ENCODE measurements around the gene SLC35A5. TPM values are rescaled to one million over a fixed set of nuclear protein-coding genes. Genes with fewer than 3 reads are reported as not detected.

SLC35A5 gene
- total RNA-seq, 1 experiment from 2014 or later, result 37.8 TPM

DNA sequence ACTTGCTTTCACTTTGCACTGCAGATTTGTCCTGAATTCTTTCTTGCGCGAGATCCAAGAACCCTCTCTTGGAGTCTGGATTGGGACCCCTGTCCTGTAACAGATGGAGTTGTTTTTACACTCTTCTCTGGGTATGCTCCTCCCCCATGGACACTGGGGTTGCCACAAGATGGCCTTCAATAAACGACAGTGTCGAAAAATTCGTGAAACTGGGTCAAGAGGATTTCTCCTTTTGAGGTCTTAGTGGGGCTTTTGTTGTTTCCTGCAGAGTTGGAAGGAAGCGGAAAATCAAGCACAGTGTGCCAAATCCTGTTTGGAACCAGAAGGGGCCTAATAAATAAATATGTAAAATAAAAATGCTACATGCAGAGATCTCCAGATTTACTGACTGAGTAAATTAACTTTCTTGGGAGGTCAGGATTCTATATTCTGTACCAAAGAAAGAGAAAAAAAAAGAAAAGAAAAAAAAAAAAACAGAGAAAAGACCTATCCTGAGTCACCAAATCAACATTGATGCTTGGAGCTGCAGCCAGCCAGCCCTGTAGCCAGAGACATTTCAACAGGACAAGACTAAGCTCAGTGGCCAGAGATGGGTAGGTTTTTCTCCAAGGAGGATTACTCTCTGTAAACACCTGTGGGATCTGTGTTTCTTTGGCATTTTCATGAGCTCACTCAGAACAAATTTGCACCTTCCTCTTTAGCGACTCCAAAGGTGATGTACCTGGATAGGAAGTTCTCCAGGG lies 54.3 kb downstream of the SLC35A5 start:
- Histone ChIP-seq H3K4me1 (ENCODE audit: control insufficient read depth, insufficient read depth, low read length) (no peaks in the 10 kb centered on the region), H3K27ac (ENCODE audit: low read length) (no peak overlapping the region), H3K9me3 (ENCODE audit: control insufficient read depth, insufficient read depth, low read depth, low read length) (no peaks in the 10 kb centered on the region), H3K36me3 (ENCODE audit: control insufficient read depth, insufficient read depth, low read length) (no peaks in the 10 kb centered on the region), H3K27me3 (ENCODE audit: control insufficient read depth, insufficient read depth, low read length) (peaks cover 3% of the 10 kb centered on the region; the same call in 1 of the 2 replicates), H3K4me3 (ENCODE audit: low read depth in 2 of 2, low read length in 2 of 2) (no peak overlapping the region)
- POLR2A ChIA-PET, result no interaction called here
- BruUV-seq (replicated peaks), result no TSS peak
- intact Hi-C loops (cut with micrococcal nuclease; ENCODE audit: unreplicated experiment) (no loop called here), in situ Hi-C loops (cut with HindIII; ENCODE audit: low pct_unique_long_range_greater_than_20kb, low sequenced_read_pairs) (no loop called here)
- ATAC-seq, result no peak
- TF ChIP-seq SIN3A (IDR thresholded peaks at IDR 0.05; ENCODE audit: borderline replicate concordance, insufficient read depth, low read depth, low read length) (no peak), TCF7L2 (IDR thresholded peaks at IDR 0.05; ENCODE audit: low read depth, low read length) (no peak), POLR2AphosphoS5 (IDR thresholded peaks at IDR 0.05; ENCODE audit: low read depth, low read length) (no peak)
- TF ChIP-seq, protein P1, sequence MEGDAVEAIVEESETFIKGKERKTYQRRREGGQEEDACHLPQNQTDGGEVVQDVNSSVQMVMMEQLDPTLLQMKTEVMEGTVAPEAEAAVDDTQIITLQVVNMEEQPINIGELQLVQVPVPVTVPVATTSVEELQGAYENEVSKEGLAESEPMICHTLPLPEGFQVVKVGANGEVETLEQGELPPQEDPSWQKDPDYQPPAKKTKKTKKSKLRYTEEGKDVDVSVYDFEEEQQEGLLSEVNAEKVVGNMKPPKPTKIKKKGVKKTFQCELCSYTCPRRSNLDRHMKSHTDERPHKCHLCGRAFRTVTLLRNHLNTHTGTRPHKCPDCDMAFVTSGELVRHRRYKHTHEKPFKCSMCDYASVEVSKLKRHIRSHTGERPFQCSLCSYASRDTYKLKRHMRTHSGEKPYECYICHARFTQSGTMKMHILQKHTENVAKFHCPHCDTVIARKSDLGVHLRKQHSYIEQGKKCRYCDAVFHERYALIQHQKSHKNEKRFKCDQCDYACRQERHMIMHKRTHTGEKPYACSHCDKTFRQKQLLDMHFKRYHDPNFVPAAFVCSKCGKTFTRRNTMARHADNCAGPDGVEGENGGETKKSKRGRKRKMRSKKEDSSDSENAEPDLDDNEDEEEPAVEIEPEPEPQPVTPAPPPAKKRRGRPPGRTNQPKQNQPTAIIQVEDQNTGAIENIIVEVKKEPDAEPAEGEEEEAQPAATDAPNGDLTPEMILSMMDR (IDR thresholded peaks at IDR 0.05), result no peak
- TF ChIP-seq, protein P2, sequence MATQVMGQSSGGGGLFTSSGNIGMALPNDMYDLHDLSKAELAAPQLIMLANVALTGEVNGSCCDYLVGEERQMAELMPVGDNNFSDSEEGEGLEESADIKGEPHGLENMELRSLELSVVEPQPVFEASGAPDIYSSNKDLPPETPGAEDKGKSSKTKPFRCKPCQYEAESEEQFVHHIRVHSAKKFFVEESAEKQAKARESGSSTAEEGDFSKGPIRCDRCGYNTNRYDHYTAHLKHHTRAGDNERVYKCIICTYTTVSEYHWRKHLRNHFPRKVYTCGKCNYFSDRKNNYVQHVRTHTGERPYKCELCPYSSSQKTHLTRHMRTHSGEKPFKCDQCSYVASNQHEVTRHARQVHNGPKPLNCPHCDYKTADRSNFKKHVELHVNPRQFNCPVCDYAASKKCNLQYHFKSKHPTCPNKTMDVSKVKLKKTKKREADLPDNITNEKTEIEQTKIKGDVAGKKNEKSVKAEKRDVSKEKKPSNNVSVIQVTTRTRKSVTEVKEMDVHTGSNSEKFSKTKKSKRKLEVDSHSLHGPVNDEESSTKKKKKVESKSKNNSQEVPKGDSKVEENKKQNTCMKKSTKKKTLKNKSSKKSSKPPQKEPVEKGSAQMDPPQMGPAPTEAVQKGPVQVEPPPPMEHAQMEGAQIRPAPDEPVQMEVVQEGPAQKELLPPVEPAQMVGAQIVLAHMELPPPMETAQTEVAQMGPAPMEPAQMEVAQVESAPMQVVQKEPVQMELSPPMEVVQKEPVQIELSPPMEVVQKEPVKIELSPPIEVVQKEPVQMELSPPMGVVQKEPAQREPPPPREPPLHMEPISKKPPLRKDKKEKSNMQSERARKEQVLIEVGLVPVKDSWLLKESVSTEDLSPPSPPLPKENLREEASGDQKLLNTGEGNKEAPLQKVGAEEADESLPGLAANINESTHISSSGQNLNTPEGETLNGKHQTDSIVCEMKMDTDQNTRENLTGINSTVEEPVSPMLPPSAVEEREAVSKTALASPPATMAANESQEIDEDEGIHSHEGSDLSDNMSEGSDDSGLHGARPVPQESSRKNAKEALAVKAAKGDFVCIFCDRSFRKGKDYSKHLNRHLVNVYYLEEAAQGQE (IDR thresholded peaks at IDR 0.05; ENCODE audit: insufficient read depth in 1 of 2, low read depth in 2 of 2, low read length in 1 of 2), result no peak
- CTCF ChIA-PET, result no interaction called here
- DNase-seq (ENCODE audit: low read depth, low spot score), result no peak

DNA sequence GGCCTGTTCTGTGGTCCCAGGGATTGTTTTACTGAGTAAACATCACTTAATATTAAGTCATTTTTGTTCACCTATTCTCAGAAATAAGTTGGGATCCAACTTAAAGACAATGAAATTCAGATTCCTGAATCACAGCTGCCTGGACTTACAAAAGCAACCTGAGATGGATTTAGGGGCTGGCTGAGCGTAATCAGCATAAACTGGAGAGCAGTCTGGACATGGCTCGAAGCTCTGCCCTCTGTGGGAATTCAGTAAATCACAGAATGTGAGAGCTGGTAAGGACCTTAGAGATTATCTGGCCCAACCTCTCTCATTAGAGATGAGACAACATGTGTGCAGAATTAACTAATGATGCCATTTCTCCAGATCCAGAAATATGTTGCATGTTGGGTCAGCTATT lies 55.4 kb downstream of the SLC35A5 start:
- Histone ChIP-seq H3K4me3 (ENCODE audit: low read depth in 2 of 2, low read length in 2 of 2) (no peak overlapping the region), H3K27me3 (ENCODE audit: control insufficient read depth, insufficient read depth, low read length) (peaks cover 1% of the 10 kb centered on the region; the same call in 1 of the 2 replicates), H3K36me3 (ENCODE audit: control insufficient read depth, insufficient read depth, low read length) (no peaks in the 10 kb centered on the region), H3K27ac (ENCODE audit: low read length) (no peak overlapping the region), H3K4me1 (ENCODE audit: control insufficient read depth, insufficient read depth, low read length) (no peaks in the 10 kb centered on the region), H3K9me3 (ENCODE audit: control insufficient read depth, insufficient read depth, low read depth, low read length) (no peaks in the 10 kb centered on the region)
- ChIA-PET POLR2A (no interaction called here), CTCF (no interaction called here)
- DNase-seq (ENCODE audit: low read depth, low spot score) (no peak), ATAC-seq (no peak)
- BruUV-seq (replicated peaks), result no TSS peak
- TF ChIP-seq SIN3A (IDR thresholded peaks at IDR 0.05; ENCODE audit: borderline replicate concordance, insufficient read depth, low read depth, low read length) (no peak), POLR2AphosphoS5 (IDR thresholded peaks at IDR 0.05; ENCODE audit: low read depth, low read length) (no peak), TCF7L2 (IDR thresholded peaks at IDR 0.05; ENCODE audit: low read depth, low read length) (no peak)
- TF ChIP-seq, protein P2 (IDR thresholded peaks at IDR 0.05; ENCODE audit: insufficient read depth in 1 of 2, low read depth in 2 of 2, low read length in 1 of 2), result no peak
- TF ChIP-seq, protein P1 (IDR thresholded peaks at IDR 0.05), result no peak
- in situ Hi-C loops (cut with HindIII; ENCODE audit: low pct_unique_long_range_greater_than_20kb, low sequenced_read_pairs) (no loop called here), intact Hi-C loops (cut with micrococcal nuclease; ENCODE audit: unreplicated experiment) (no loop called here)
